ENCODE measurements around the gene PLCH2.

Gene PLCH2

DNA sequence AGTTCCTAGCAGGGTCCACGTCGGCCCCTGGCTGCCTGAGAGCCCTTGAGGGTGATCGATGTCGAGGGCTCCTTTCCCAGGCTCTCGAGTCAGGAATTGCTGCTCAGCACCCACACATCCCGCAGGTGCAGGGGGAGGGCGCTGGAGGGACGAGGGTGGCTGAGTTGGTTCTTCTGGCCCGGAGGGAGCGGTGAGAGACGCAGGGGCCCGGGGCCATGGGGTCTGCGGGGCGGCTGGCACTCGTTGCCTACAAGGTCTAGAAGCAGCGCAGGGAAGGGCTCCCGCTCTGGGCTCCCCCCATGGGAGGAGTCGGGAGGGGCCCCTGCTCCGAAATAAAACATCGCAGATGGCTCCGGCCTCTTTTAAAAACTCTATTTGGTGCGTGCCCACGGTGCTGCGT, 32.1 kb downstream of the PLCH2 start:
- TF ChIP-seq CTCF (IDR thresholded peaks at IDR 0.05; ENCODE audit: insufficient read depth, low read length, poor library complexity, severe bottlenecking) (no peak), EZH2phosphoT487 (conservative IDR thresholded peaks at IDR 0.05; ENCODE audit: low read length) (no peak)
- no peaks in the 10 kb centered on the region for H3K9me3 ChIP-seq (ENCODE audit: insufficient read depth, low read length)
- no peak overlapping the region for H2AFZ ChIP-seq (ENCODE audit: low read depth, low read length, severe bottlenecking)
- H3K4me3 ChIP-seq (ENCODE audit: insufficient read depth, low read length, poor library complexity, severe bottlenecking), result no peak overlapping the region
- no peaks in the 10 kb centered on the region for H3F3A ChIP-seq (ENCODE audit: insufficient read depth)
- no peaks in the 10 kb centered on the region for H3K9me2 ChIP-seq (replicated peaks; ENCODE audit: insufficient read depth, low read length)
- H3K4me2 ChIP-seq (ENCODE audit: low read depth, low read length, poor library complexity, severe bottlenecking), result no peak overlapping the region
- no peak overlapping the region for H3K27ac ChIP-seq (ENCODE audit: low read depth, low read length)
- H4K20me1 ChIP-seq (ENCODE audit: low read depth, low read length), result no peaks in the 10 kb centered on the region
- no peak overlapping the region for H3K9ac ChIP-seq (ENCODE audit: low read length)
- no peaks in the 10 kb centered on the region for H3K27me3 ChIP-seq (ENCODE audit: low read length)
- H3K36me3 ChIP-seq (ENCODE audit: low read length), result no peaks in the 10 kb centered on the region
- no peaks in the 10 kb centered on the region for H3K79me2 ChIP-seq (ENCODE audit: insufficient read depth, low read length)

DNA sequence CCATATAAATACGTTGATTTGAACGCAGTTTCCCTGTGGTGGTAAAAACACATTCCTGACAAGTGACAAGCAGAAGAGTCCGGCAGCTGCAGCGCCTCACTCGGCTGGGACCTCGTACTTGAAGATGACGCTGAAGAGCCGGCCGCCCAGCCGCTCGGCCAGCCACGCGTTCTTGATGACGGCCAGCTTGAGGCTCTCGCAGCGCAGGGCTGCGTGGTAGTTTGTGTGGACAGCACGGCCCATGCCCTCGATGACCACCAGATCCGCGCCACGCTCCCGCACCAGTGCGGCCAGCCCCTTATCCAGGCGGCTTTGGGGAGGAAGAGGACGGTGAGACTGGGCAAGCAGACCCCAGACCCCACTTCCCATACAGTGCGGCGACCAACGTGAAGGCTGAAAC, 32.7 kb downstream of the PLCH2 start:
- no peak for TF ChIP-seq EZH2phosphoT487 (conservative IDR thresholded peaks at IDR 0.05; ENCODE audit: low read length)
- no peak for TF ChIP-seq CTCF (IDR thresholded peaks at IDR 0.05; ENCODE audit: insufficient read depth, low read length, poor library complexity, severe bottlenecking)
- H3F3A ChIP-seq (ENCODE audit: insufficient read depth), result no peaks in the 10 kb centered on the region
- H3K4me3 ChIP-seq (ENCODE audit: insufficient read depth, low read length, poor library complexity, severe bottlenecking), result no peak overlapping the region
- no peak overlapping the region for H2AFZ ChIP-seq (ENCODE audit: low read depth, low read length, severe bottlenecking)
- no peaks in the 10 kb centered on the region for H3K27me3 ChIP-seq (ENCODE audit: low read length)
- H3K9me3 ChIP-seq (ENCODE audit: insufficient read depth, low read length), result no peaks in the 10 kb centered on the region
- no peaks in the 10 kb centered on the region for H3K79me2 ChIP-seq (ENCODE audit: insufficient read depth, low read length)
- H3K27ac ChIP-seq (ENCODE audit: low read depth, low read length), result no peak overlapping the region
- H3K36me3 ChIP-seq (ENCODE audit: low read length), result no peaks in the 10 kb centered on the region
- no peaks in the 10 kb centered on the region for H4K20me1 ChIP-seq (ENCODE audit: low read depth, low read length)
- no peak overlapping the region for H3K4me2 ChIP-seq (ENCODE audit: low read depth, low read length, poor library complexity, severe bottlenecking)
- H3K9me2 ChIP-seq (replicated peaks; ENCODE audit: insufficient read depth, low read length), result no peaks in the 10 kb centered on the region
- H3K9ac ChIP-seq (ENCODE audit: low read length), result no peak overlapping the region

DNA sequence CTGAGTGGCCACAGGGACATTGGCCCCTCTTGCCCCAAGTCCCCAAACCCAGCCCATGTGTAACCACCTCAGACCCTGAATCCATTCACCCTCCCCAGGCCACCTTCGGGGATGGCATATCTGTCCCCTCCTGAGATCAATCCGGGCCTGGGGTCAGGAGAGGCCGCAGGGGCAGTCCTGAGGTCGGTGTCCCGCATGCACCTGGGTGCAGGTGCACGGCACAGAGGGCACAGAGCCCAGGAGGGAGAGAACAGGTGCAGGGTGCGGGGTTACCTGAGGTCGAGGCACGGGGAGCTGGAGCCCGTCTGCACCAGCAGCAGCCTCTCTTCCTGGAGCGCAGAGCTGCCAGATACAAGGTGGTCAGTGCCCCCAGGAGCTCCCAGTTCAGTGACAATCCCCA, 33.5 kb downstream of the PLCH2 start:
- TF ChIP-seq EZH2phosphoT487 (conservative IDR thresholded peaks at IDR 0.05; ENCODE audit: low read length), result no peak
- TF ChIP-seq CTCF (IDR thresholded peaks at IDR 0.05; ENCODE audit: insufficient read depth, low read length, poor library complexity, severe bottlenecking), result no peak
- H3K36me3 ChIP-seq (ENCODE audit: low read length), result no peaks in the 10 kb centered on the region
- no peak overlapping the region for H3K4me2 ChIP-seq (ENCODE audit: low read depth, low read length, poor library complexity, severe bottlenecking)
- H3F3A ChIP-seq (ENCODE audit: insufficient read depth), result no peaks in the 10 kb centered on the region
- no peak overlapping the region for H3K9ac ChIP-seq (ENCODE audit: low read length)
- H3K27ac ChIP-seq (ENCODE audit: low read depth, low read length), result no peak overlapping the region
- H3K27me3 ChIP-seq (ENCODE audit: low read length), result no peaks in the 10 kb centered on the region
- no peaks in the 10 kb centered on the region for H3K9me3 ChIP-seq (ENCODE audit: insufficient read depth, low read length)
- H2AFZ ChIP-seq (ENCODE audit: low read depth, low read length, severe bottlenecking), result no peak overlapping the region
- H3K79me2 ChIP-seq (ENCODE audit: insufficient read depth, low read length), result no peaks in the 10 kb centered on the region
- H4K20me1 ChIP-seq (ENCODE audit: low read depth, low read length), result no peaks in the 10 kb centered on the region
- H3K9me2 ChIP-seq (replicated peaks; ENCODE audit: insufficient read depth, low read length), result no peaks in the 10 kb centered on the region
- H3K4me3 ChIP-seq (ENCODE audit: insufficient read depth, low read length, poor library complexity, severe bottlenecking), result no peak overlapping the region
